WERI-Rb-1 (cell line): ENCODE measurements around the gene NRAP.

Experiments used
- DNase-seq: peaks from one replicate; pipeline ENCODE4 v3.0.0-alpha.2; 2020
- H3K27ac ChIP-seq: fragments of 250-450 bp; sonication (Bioruptor Pico); 2 replicates; pipeline ENCODE4 v1.5.1; 2020; ENCODE audit warnings: mild to moderate bottlenecking, moderate library complexity
- H3K27me3 ChIP-seq: fragments of 250-450 bp; sonication (Bioruptor Pico); 2 replicates; pipeline ENCODE4 v1.5.1; 2021; ENCODE audit warnings: mild to moderate bottlenecking, low read depth, moderate library complexity; ENCODE audit not compliant: insufficient read depth, severe bottlenecking
- H3K36me3 ChIP-seq: fragments of 250-450 bp; sonication (Bioruptor Pico); 2 replicates; pipeline ENCODE4 v1.5.1; 2020; ENCODE audit warnings: mild to moderate bottlenecking, moderate library complexity
- H3K4me3 ChIP-seq: 2 replicates; pipeline ENCODE4 v1.5.1; 2011; ENCODE audit warnings: low read depth, mild to moderate bottlenecking, control low read depth, low read length
- H3K9me3 ChIP-seq: fragments of 250-450 bp; sonication (Bioruptor Pico); 2 replicates; pipeline ENCODE4 v1.5.1; 2021; ENCODE audit warnings: mild to moderate bottlenecking, moderate library complexity; ENCODE audit not compliant: severe bottlenecking
- CTCF ChIP-seq: IDR thresholded peaks from 2 replicates; pipeline ENCODE4 v1.5.1; 2011; ENCODE audit warnings: low read depth, mild to moderate bottlenecking, control low read depth, inconsistent platforms, low read length

Gene NRAP

GRCh38 chr10:113573368-113573767, 90.5 kb downstream of the NRAP start:
- DNase-seq = no peak
- no peak for TF ChIP-seq CTCF
- Histone ChIP-seq H3K36me3 (no peaks in the 10 kb centered on the region), H3K4me3 (no peak overlapping the region), H3K27me3 (no peaks in the 10 kb centered on the region), H3K27ac (no peak overlapping the region), H3K9me3 (no peaks in the 10 kb centered on the region)

- no peak for TF ChIP-seq CTCF
- no peak overlapping the region for H3K27ac ChIP-seq
- no peak for DNase-seq
- H3K27me3 ChIP-seq = no peaks in the 10 kb centered on the region
- no peaks in the 10 kb centered on the region for H3K36me3 ChIP-seq
- H3K9me3 ChIP-seq = no peaks in the 10 kb centered on the region
- H3K4me3 ChIP-seq = no peak overlapping the region
These were observed 91.1 kb downstream of the NRAP start for GRCh38 chr10:113572520-113573290.

- no peak for DNase-seq
- no peaks in the 10 kb centered on the region for H3K27me3 ChIP-seq
- H3K36me3 ChIP-seq = no peaks in the 10 kb centered on the region
- no peak overlapping the region for H3K4me3 ChIP-seq
- H3K9me3 ChIP-seq = no peaks in the 10 kb centered on the region
- H3K27ac ChIP-seq = no peak overlapping the region
- no peak for TF ChIP-seq CTCF
These were observed 94.3 kb downstream of the NRAP start for GRCh38 chr10:113569576-113569975.

GRCh38 chr10:113566888-113567287, 97.0 kb downstream of the NRAP start:
- TF ChIP-seq CTCF = no peak
- Histone ChIP-seq H3K36me3 (no peaks in the 10 kb centered on the region), H3K9me3 (no peaks in the 10 kb centered on the region), H3K27me3 (no peaks in the 10 kb centered on the region), H3K4me3 (no peak overlapping the region), H3K27ac (no peak overlapping the region)
- DNase-seq = no peak

GRCh38 chr10:113565364-113565763, 98.5 kb downstream of the NRAP start:
- H3K9me3 ChIP-seq = no peaks in the 10 kb centered on the region
- no peak for DNase-seq
- H3K4me3 ChIP-seq = no peak overlapping the region
- H3K27me3 ChIP-seq = no peaks in the 10 kb centered on the region
- no peaks in the 10 kb centered on the region for H3K36me3 ChIP-seq
- TF ChIP-seq CTCF = no peak
- no peak overlapping the region for H3K27ac ChIP-seq
